8988T (cell line): Measurements from ENCODE around the gene KASH5.
"Not testable (repeated sequence)": the region's sequence is repeated elsewhere in the genome, so short reads cannot be mapped to it uniquely, and the experiment has no call there.

Experiments used
- DNase-seq: peaks from one replicate; pipeline ENCODE4 v3.0.0; 2011

KASH5 gene

DNA sequence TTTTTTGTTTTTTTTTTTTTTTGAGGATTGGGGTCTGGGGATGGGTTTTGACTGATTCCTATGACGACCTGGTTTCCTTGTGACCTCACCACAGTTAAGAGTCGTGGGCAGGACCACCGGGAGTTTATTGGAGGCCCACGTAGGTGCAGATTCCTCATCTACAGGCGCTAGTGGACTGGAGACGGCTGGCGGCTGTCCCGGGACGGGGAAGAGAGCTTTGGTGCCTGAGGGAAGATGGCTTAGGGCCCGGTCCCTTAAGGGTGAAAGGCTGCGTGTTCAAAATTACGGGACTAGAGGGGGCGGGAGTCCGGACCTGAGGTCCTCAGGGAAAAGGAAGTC is 25.2 kb upstream of the KASH5 start:
- DNase-seq: no peak

GRCh38 chr19:49363268-49364082 is 24.6 kb upstream of the KASH5 start, which contains the start of gene DKKL1:
TSS of gene DKKL1 (plus strand) at chr19:49363877. CDS start at chr19:49363999, 122 bp downstream.
- peak; percentile 75 for DNase-seq

DNA sequence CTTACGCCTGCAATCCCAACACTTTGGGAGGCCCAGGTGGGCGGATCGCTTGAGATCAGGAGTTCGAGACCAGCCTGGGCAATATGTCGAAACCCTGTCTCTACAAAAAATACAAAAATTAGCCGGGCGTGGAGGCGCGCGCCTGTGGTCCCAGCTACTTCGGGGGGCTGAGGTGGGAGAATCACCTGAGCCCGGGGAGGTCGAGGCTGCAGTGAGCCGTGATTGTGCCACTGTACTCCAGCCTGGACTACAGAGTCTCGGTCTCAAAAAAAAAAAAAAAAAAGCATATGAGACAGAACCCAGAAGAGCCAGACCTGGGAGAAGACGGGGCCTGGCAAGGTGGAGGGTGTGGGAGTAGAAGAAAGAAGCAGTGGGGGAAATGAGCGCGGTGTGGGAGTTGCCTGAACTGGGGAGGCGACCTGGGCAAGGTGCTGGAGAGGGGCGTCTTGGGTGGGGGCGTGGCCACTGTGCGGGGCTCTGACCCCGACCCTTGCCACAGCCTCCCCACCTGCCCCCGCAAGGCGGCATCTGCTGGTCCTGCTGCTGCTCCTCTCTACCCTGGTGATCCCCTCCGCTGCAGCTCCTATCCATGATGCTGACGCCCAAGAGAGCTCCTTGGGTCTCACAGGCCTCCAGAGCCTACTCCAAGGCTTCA is 23.8 kb upstream of the KASH5 start:
- no peak for DNase-seq

- no peak for DNase-seq
Measured at GRCh38 chr19:49366110-49366509, 21.9 kb upstream of the KASH5 start.

DNA sequence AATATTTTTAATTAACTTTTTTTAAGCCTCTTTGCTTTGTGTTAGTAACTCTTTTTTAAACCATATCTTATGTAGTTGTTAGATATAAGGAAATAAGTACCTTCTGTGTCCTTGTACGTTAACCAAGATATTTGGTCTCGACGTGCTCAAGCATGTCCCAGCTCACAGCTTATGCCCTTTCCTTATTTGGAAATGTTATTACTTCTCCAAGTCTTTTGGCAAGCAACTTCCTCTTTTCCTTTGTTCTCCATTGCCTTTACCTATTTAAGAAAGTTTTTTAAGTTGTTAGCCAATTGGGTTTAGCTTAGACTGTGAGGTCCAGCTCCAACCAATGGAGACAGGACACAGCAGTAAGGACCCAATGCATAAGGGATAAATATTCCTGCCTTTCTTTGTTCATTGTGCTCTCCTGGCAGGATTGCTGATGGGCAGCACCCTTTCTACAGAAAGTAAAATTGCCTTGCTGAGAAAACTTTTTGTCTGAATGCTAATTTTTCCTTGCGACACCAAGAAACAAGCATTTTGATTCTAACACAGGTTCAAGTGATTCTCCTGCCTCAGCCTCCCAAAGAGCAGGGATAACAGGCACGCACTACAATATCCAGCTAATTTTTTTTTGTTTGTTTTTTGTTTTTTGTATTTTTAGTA is 19.2 kb upstream of the KASH5 start:
- DNase-seq: no peak

- no peak for DNase-seq
Measured at GRCh38 chr19:49371184-49371583, 16.9 kb upstream of the KASH5 start.

DNA sequence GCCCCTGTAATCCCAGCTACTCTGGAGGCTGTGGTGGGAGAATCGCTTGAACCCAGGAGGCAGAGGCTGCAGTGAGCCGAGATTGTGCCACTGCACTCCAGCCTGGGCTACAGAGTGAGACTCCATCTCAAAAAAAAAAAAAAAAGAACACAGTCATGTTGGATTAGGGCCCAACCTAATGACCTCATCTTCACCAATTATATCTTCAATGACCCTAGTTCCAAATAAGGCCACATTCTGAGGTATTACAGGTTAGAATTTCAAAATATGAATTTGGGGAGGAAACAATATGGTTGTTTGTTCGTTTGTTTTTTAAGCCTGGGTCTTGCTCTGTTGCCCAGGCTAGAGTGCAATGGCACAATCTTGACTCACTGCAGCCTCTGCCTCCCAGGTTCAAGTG is 14.9 kb upstream of the KASH5 start:
- not testable (repeated sequence) for DNase-seq

DNA sequence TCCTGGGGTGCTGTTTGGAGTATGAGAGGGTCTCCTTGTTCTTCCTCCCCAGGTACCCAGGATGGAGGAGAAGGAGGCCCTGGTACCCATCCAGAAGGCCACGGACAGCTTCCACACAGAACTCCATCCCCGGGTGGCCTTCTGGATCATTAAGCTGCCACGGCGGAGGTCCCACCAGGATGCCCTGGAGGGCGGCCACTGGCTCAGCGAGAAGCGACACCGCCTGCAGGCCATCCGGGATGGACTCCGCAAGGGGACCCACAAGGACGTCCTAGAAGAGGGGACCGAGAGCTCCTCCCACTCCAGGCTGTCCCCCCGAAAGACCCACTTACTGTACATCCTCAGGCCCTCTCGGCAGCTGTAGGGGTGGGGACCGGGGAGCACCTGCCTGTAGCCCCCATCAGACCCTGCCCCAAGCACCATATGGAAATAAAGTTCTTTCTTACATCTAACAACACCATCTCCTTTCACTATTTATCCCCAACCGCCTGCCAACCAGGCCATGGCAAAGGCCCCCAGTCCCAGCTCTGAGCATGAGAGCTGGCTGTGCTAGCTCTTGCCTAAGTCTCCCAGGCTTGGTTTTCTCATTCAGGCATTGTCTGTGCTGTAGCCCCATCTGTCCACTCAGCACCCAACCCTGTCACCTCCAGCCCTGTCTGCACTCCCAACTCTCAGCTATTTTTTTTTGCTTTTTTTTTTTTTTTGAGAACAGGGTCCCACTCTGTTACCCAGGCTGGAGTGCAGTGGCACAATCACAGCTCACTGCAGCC is 13.2 kb upstream of the KASH5 start:
- no peak for DNase-seq

- no peak for DNase-seq
Measured at GRCh38 chr19:49378512-49378911, 9.5 kb upstream of the KASH5 start.

GRCh38 chr19:49380391-49380790 is 7.7 kb upstream of the KASH5 start:
- DNase-seq: no peak

DNA sequence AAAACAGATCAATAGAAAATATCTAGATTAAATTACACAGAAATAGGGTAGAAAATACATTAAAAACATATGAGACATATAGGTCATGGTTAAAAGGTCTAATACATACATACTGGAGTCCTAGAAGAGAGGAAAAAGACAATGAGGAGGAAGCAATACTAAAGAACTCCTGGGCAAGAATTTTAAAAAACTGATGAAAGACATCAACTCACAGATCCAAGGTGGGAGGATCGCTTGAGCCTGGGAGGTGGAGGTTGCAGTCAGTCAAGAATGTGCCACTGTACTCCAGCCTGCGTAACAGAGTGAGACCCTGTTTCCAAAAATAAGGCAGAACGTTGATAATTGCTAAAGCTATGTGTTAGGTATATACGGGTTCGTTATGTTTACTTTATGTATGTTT is 5.4 kb upstream of the KASH5 start:
- DNase-seq: no peak

DNA sequence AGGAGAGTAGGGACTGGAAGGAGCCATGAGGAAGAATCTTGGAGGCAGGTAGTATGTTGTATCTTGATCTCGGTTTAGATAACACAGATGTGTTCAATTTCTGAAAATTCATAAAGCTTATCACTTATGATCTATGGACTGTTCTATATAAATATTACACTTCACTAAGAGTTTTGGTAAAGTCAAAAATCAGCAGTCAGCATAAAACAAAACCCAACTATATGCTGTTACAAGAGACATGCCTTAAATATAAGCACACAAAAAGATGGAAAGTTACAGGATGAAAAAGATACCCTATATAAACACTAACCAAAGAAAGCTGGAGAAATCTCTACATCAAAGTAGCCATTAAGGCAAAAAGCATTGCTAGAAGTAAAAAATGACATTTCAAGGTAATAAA is 4.5 kb upstream of the KASH5 start:
- no peak for DNase-seq

- no peak for DNase-seq
Measured at GRCh38 chr19:49389406-49389805, 1.4 kb downstream of the KASH5 start.

- DNase-seq: no peak
Measured at GRCh38 chr19:49390131-49390928, 2.3 kb downstream of the KASH5 start.

DNA sequence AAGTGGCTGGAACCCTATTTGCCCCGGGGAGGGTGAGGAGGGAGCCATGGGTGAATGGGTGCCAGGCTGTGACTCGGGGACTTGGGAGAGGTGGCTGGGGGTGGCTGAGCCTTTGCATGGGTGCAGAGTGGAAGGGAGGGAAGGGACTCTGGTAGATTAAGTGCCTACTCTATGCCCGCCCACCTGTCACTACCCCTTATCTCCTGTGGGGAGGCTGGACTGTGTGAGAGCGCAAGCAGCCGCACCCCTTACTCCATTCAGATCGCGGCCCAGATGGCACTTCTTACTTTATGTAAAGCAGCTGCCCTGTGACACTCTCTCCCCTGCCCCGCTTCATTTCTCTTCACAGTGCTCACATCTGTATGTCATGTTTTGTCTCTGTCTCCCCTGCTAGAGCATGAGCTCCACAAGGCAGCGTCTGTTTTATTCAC is 2.9 kb downstream of the KASH5 start:
- DNase-seq: no peak

GRCh38 chr19:49391581-49392399 is 3.7 kb downstream of the KASH5 start:
- peak; percentile 77 for DNase-seq

- no peak for DNase-seq
Measured at GRCh38 chr19:49393881-49394280, 5.8 kb downstream of the KASH5 start.

DNA sequence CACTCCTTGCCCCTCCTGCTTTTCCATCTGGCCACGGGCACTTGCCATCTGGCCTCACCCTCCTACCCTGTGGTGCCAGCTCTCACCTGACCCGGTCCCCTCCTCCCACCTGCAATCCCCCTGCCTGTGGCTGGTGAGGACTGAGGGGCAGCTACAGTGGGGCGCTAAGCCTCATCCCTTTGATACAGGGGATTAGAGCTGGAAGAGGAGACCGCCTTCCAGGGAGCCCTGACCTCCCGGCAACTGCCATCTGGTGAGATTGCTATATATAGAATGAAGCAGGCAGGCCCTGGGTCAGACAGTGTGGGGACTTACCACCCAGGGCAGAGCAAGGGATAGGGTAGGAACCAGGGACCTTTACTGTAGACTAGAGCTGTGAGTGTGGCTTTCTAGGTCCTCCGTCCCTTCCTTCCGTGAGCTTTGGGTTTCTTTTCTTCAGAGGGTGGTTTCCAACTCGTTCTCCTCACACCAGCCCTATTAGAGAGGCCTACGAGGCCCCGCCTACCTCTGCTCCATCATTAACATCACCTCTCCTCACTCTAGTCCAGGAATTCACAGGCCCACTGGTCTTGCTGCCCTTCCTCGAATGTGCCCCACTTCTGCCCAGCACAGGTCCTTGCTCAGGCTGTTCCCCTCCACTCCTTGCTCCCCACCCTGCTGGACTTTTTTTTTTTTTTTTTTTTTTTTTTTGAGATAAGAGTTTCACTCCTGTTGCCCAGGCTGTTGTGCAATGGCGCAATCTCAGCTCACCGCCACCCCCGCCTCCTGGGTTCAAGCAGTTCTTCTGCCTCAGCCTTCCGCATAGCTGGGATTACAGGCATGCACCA is 7.7 kb downstream of the KASH5 start:
- DNase-seq: no peak

DNA sequence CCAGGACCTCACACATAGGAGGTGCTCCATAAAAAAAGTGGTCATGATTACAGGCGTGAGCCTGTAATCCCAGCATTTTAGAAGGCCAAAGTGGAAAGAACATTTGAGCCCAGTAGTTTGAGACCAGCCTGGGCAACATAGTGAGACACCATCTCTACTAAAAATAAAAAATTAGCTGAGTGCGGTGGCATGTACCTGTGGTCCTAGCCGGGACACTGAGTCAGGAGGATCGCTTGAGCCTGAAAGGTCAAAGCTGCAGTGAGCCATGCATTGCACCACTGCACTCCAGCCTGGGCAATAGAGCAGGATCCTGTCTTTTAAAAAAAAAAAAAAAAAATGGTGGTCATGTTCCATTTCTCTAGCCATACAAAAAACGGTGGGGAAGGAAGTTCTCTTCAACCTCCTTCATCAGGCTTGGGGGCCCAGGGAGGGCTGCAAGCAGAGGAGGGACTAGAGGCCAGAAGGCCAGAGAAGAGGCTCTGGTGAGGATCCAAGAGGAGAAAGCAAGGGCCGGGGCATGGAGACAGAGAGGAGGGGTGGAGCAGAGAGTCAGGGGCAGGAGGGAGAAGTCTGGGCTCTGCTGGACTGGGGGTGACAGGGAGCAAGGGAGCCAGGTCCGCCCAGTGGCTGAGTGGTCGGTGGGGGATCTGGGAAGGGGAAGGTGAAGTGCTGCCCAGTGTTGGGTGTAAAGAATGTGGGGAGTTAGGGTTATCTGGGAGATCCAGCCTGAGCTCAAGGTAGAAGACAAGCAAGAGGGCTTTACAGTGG is 8.9 kb downstream of the KASH5 start:
- no peak for DNase-seq
